Measurements from ENCODE around the gene ARHGAP22. TPM values are rescaled to one million over a fixed set of nuclear protein-coding genes. Genes with fewer than 3 reads are reported as not detected.

The ARHGAP22 gene
- total RNA-seq, 4 donors from 2014 or later: 2.2 to 9.1 (median 4.8) TPM

GRCh38 chr10:48511875-48512231, 93.0 kb downstream of the ARHGAP22 start:
- H3K27ac ChIP-seq (replicated peaks in 1 of 4): no peak overlapping the region
- TF ChIP-seq CTCF (IDR thresholded peaks at IDR 0.05) (no peak), EP300 (IDR thresholded peaks at IDR 0.05) (no peak), POLR2A (IDR thresholded peaks at IDR 0.05; ENCODE audit: low read depth) (no peak), POLR2AphosphoS5 (IDR thresholded peaks at IDR 0.05) (no peak)
- H3K9me3 ChIP-seq: peaks cover 0 to 8% (median 7%) of the 10 kb centered on the region in 4 donors
- intact Hi-C loops (cut with DNase I): no loop called here
- peaks cover 0 to 11% (median 8%) of the 10 kb centered on the region in 4 donors for H3K4me1 ChIP-seq
- WGBS: 100% methylated on average over 1 of the region's 1 CpG
- no peak overlapping the region for H3K4me3 ChIP-seq
- no peak for DNase-seq (ENCODE audit: extremely low spot score)
- H3K36me3 ChIP-seq: no peaks in the 10 kb centered on the region
- H3K27me3 ChIP-seq: no peaks in the 10 kb centered on the region

- H3K4me1 ChIP-seq: peaks cover 0 to 11% (median 8%) of the 10 kb centered on the region in 4 donors
- TF ChIP-seq POLR2A (IDR thresholded peaks at IDR 0.05; ENCODE audit: low read depth) (no peak), POLR2AphosphoS5 (IDR thresholded peaks at IDR 0.05) (no peak), CTCF (IDR thresholded peaks at IDR 0.05) (no peak), EP300 (IDR thresholded peaks at IDR 0.05) (no peak)
- no peaks in the 10 kb centered on the region for H3K27me3 ChIP-seq
- H3K36me3 ChIP-seq: no peaks in the 10 kb centered on the region
- H3K4me3 ChIP-seq: no peak overlapping the region
- 86% methylated on average over 9 of the region's 13 CpGs for WGBS
- H3K27ac ChIP-seq (replicated peaks in 1 of 4): no peak overlapping the region
- no peak for DNase-seq (ENCODE audit: extremely low spot score)
- peaks cover 0 to 8% (median 7%) of the 10 kb centered on the region in 4 donors for H3K9me3 ChIP-seq
- intact Hi-C loops (cut with DNase I): no loop called here
Observed at GRCh38 chr10:48511066-48511874, 93.6 kb downstream of the ARHGAP22 start.

- no peaks in the 10 kb centered on the region for H3K36me3 ChIP-seq
- H3K27me3 ChIP-seq: no peaks in the 10 kb centered on the region
- no peak for TF ChIP-seq EP300 (IDR thresholded peaks at IDR 0.05)
- TF ChIP-seq POLR2AphosphoS5 (IDR thresholded peaks at IDR 0.05): no peak
- peak in 1 of 3 experiments; percentile 4 for TF ChIP-seq CTCF (IDR thresholded peaks at IDR 0.05)
- TF ChIP-seq POLR2A (IDR thresholded peaks at IDR 0.05; ENCODE audit: low read depth): no peak
- H3K9me3 ChIP-seq: peaks cover 0 to 8% (median 7%) of the 10 kb centered on the region in 4 donors
- intact Hi-C loops (cut with DNase I): no loop called here
- peaks cover 0 to 11% (median 8%) of the 10 kb centered on the region in 4 donors for H3K4me1 ChIP-seq
- no peak overlapping the region for H3K4me3 ChIP-seq
- WGBS: 90% methylated on average over 8 of the region's 8 CpGs
- H3K27ac ChIP-seq (replicated peaks in 1 of 4): no peak overlapping the region
- no peak for DNase-seq (ENCODE audit: extremely low spot score)
Observed at GRCh38 chr10:48509974-48510692, 94.7 kb downstream of the ARHGAP22 start.

GRCh38 chr10:48508791-48509772, 95.8 kb downstream of the ARHGAP22 start:
- intact Hi-C loops (cut with DNase I): no loop called here
- H3K4me1 ChIP-seq: peaks cover 0 to 11% (median 8%) of the 10 kb centered on the region in 4 donors
- peaks cover 0 to 3% (median under 1%) of the 10 kb centered on the region in 4 donors for H3K9me3 ChIP-seq
- no peaks in the 10 kb centered on the region for H3K27me3 ChIP-seq
- no peak for DNase-seq (ENCODE audit: extremely low spot score)
- H3K4me3 ChIP-seq: no peak overlapping the region
- TF ChIP-seq POLR2AphosphoS5 (IDR thresholded peaks at IDR 0.05): no peak
- 83% methylated on average over 16 of the region's 17 CpGs for WGBS
- H3K36me3 ChIP-seq: no peaks in the 10 kb centered on the region
- no peak overlapping the region for H3K27ac ChIP-seq (replicated peaks in 1 of 4)
